ENCODE data around the gene TMEM198.

TMEM198 gene

DNA sequence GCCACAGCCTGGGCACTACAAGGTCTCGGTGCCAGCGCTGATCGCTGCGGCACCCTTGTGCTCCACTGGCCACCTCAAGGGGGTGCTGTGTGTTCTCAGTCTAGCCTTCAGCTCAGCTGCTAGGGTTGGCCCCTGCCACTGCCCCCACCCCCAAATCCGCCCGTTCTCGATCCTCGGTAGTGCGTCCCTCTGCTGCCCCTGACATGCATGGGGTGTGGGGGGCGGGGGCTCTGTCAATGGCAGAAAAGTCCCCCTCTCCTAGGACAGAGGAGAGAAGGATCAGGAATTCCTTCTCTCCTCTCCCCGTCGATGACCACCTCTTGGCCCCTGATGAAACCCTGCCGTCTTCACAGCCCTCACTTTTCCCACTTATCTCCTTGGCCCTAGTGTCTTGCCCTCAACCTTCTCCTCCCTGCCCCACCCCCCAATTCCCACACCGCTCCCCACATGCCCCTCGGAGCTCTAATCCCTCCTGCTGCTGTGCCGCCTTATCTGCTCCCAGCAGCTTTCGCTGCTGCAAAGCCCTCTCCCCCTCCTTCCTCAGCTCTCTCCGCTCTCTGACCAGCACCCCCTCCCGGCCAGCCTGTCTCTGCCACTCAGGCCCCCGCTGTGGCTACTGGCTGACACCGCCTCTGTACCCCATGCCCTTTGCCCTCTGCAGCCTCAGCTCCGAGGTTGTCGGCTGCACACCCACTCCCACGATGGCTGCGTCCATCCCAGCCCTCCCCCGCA is 33.9 kb upstream of the TMEM198 start:
- DNase-seq (ENCODE audit: low spot score), result peak; percentile 88

GRCh38 chr2:219510512-219511135 is 33.2 kb upstream of the TMEM198 start:
- no peak for DNase-seq (ENCODE audit: low spot score)

DNA sequence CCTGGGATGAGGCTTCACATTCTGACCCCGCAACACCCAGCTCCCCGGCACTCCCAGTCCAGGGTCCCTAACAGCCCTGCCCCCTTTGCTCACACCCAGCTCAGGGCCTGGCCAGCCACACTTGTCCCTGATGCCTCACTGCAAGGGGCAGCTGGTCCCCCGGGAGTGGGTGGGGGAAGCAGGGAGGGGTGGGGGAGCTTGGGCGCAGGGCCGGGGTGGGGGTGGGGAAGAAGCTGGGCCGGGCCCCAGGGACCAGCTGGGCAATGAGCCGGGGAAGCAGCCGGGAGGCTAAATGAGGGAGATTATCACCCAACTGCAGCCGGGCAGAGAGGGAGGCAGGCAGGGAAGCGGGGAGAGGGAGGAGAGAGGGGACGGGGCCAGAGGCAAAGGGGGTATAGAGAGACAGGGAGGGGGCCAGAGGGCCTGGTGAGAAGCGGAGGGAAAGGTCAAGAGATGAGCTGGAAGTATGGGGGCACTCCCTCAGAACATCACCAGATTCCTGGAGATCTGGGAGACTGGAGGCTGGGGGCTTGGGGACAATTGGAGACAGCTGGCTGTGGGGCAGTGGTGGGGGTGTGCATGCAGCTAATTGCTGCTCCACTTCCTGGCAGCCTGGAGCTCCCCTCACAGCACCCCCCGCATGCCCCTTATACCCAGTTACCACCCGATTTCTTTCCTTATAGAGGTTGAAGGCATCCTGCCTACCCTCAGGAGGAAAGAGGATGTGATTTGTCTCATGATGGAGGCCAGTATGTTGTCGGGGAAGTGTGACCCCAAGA is 32.1 kb upstream of the TMEM198 start:
- DNase-seq (ENCODE audit: low spot score), result no peak

- DNase-seq (ENCODE audit: low spot score), result peak; percentile 82
Measured at GRCh38 chr2:219512524-219513216, 31.2 kb upstream of the TMEM198 start.

DNA sequence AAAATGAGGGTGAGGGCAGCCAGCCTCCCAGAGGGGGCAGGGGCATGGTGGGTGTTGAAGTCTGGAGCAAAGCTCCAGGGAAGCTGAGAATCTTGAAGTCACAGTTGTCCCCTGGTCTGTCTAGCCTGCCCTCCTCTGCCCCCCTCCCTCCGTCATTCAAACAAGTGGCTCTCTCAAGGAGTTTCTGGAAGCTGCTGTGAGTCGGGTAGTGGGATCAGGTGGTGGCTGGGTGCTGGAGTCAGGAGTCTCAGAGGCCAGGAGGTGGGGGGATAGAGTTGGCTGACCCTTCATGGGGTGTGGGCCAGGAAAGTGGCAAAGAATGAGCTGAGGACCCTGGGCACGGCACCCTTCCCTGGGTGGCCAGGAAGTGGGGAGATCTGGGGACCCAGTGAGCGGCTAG is 30.0 kb upstream of the TMEM198 start:
- no peak for DNase-seq (ENCODE audit: low spot score)

DNA sequence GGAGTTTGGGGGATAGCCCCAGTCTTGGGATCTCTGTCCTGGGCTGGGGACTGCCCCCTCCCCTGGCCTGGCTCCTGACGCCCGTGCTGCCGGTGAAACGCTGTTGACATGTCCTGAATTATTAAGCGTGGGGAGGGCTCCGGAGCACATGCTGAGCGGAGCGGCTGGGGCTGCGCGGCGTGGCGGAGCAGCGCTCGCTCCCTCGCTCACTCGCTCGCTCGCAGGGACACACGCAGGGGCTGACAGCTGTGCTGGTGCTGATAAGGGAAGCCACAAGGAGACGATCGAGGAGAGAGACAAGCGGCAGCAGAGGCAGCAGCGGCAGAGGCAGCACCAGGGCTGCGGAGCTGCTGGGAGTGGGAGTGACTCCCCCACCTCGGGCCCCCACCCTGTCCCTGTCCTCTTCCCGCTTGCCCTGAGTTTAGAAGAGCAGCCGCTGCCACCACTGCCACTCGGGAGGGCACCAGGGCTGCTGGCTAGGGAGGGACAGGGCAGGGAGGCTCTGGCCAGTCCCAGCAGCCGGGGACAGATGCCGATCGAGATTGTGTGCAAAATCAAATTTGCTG is 29.5 kb upstream of the TMEM198 start, which contains the start of gene ASIC4:
TSS of gene ASIC4 (plus strand) at position 287 of the 566 bp plus-strand sequence. CDS start at position 530, 243 bp downstream.
- peak; percentile 66 for DNase-seq (ENCODE audit: low spot score)

DNA sequence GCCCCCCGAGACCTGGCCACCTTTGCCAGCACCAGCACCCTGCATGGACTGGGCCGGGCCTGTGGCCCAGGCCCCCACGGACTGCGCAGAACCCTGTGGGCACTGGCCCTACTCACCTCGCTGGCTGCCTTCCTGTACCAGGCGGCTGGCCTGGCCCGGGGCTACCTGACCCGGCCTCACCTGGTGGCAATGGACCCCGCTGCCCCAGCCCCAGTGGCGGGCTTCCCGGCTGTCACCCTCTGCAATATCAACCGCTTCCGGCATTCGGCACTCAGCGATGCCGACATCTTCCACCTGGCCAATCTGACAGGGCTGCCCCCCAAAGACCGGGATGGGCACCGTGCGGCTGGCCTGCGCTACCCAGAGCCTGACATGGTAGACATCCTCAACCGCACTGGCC is 29.0 kb upstream of the TMEM198 start:
- no peak for DNase-seq (ENCODE audit: low spot score)

- no peak for DNase-seq (ENCODE audit: low spot score)
Measured at GRCh38 chr2:219515874-219516629, 27.8 kb upstream of the TMEM198 start.

DNA sequence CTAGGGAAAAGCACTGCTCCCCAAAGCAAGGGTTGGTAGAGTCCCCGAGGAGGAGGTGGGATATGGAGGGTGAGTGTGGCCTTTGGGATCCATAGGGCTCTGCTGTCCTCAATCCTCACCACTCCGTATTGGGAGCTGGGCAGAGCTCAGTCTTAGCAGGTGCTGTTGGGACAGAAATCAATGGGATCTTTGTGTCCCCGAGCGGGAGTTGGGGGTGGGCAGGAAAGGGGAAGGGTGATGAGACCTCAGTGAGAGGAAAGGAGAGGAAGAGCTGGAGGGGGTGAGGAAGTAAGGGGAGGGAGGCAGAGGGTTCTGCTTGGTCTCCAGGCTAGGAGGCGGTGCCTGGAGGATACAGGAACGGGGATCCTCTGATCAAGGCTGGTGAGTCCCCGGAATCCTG is 26.9 kb upstream of the TMEM198 start:
- DNase-seq (ENCODE audit: low spot score), result no peak

DNA sequence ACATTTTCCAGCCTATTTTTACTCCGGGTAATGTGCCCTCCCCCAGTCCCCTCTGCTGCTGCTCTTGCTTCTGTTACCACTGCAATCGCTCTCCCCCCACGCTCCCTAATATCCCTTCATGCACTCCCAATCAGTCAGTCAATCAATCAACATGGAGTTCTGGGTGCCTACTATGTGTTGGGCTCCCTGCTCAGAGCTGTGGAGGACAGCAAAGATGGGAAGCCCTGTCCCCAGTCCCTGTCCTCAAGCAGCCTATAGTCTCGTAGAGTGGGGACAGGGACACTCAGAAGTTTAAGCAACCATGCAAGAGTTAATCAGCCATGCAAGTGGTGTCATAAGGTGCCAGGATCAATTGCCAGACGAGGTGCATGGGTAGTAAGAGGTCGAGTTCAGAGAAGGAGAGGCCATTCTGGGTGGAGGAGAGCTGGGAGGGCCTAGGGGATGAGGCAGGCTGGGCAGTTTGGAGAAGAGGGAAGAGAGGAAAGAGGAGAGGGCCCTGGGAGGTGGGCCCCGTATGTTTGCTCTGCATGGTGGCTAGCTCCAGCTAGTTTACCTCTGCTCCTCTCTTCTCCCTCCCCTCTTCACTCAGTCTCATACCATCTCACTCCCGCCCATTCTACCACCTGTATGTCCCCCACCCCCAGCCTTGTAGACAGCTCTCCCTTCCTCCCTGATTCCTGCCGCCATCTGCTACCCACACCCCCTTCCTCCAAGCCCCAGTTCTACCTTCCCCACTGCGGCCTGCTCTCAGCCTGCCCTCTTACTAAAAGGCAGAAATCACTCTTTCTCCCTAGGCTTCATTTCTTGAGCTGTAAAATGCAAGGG is 25.7 kb upstream of the TMEM198 start:
- DNase-seq (ENCODE audit: low spot score), result no peak

DNA sequence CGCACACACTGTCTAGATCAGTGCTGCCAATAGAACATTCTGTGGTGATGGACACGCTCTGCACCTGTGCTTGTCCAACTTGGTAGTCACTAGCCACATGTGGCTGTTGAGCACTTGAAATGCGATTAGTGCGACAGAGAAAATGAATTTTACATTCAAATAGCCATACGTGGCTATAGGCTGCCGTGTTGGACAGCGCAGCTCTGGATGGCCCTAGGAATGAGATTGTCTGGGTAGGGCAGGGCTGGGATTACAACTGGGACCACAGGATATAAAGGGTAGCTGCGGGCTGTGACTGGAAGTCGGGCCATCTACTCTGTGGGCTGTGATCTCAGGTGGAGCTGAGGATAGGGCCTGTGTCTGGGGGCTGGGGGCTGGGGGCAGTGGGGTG is 24.3 kb upstream of the TMEM198 start:
- no peak for DNase-seq (ENCODE audit: low spot score)

GRCh38 chr2:219520079-219520478 is 23.7 kb upstream of the TMEM198 start:
- no peak for DNase-seq (ENCODE audit: low spot score)

- peak; percentile 83 for DNase-seq (ENCODE audit: low spot score)
Measured at GRCh38 chr2:219521066-219521880, 22.6 kb upstream of the TMEM198 start.

DNA sequence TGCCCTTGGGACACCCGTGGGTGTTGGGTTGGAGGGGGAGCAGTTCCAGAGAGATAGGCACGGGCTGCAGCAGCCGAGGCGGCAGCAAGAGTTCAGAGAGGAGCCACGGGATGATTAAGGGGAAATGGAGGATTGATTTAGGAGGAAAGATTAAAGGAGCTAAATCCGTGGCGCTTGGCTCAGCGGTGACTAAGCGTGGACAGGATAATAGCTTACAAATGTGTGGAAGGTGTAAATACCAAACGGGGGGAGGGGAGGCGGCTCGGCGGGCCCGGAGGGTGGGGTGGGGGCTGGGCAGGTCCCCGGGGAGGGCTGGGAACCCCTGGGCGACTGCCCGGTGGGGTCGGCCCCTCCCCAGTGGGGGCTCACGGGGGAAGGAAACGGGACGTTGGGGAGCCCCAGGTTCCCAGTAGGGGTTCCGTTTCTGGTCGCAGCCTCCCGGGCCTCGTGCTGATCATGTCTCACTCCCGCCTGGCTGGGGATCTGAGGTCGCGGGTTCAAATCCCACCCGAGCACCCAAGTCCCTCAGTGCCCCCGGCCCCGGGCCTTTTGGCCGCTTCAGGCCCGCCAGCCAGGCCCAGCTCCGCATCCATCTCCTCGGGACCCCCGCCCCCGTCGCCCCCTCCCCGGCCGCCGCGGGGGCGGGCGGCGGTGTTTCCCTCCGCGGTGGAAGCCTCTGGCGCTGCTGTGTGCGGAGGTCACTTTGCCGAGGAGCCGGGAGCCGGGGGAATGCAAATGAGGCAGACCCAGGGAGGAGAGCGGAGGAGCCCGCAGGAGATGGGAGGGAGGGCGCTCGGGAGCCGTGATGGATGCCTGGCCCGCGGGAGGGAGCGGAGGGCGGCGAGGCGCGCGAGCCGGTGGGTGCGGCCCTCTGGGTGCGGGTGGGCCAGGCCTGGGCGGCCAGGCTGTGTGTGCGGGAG is 21.5 kb upstream of the TMEM198 start:
- peak; percentile 87 for DNase-seq (ENCODE audit: low spot score)

GRCh38 chr2:219523031-219523671 is 20.7 kb upstream of the TMEM198 start:
- DNase-seq (ENCODE audit: low spot score), result no peak

- no peak for DNase-seq (ENCODE audit: low spot score)
Measured at GRCh38 chr2:219524817-219525216, 19.0 kb upstream of the TMEM198 start.

GRCh38 chr2:219525533-219526232 is 18.1 kb upstream of the TMEM198 start:
- peak; percentile 82 for DNase-seq (ENCODE audit: low spot score)

Data from ecto neural progenitor cell (in vitro differentiated cells).